Endothelial cell of umbilical vein (primary cell): ENCODE data around the gene LARGE1. TPM values are rescaled to one million over a fixed set of nuclear protein-coding genes. Genes with fewer than 3 reads are reported as not detected.

Experiments used
- BruUV-seq: library from RNA; stranded (reverse); fragments of 400-500 nt; replicated peaks from 2 replicates; lab custom pipeline; 2021; lab: Mats Ljungman, UMichigan
- CTCF ChIA-PET: fragments of 300-600, 350-600 bp; sonication (Branson Sonifier 250); formaldehyde crosslinking; loops from one replicate; lab custom pipeline; 2021; ENCODE audit warnings: antibody characterized with exemption, inconsistent platforms; lab: Charles Lee
- POLR2A ChIA-PET: fragments of 300-600, 350-600 bp; sonication (Branson Sonifier 250); formaldehyde crosslinking; loops from one replicate; lab custom pipeline; 2021; ENCODE audit warnings: antibody characterized with exemption, inconsistent platforms; lab: Charles Lee
- DNase-seq: peaks from one replicate; pipeline ENCODE4 v3.0.0-alpha.2; 2011; ENCODE audit warnings: low read depth, low spot score
- FAIRE-seq: peaks from 2 replicates; lab custom pipeline; 2011; peaks lifted over from hg19 to GRCh38; lab: Jason Lieb, UNC
- H2AFZ ChIP-seq: 2 replicates; pipeline ENCODE4 v1.6.0; 2012; ENCODE audit warnings: low read depth, low read length, control low read depth, inconsistent platforms
- H3K27ac ChIP-seq: 2 replicates; pipeline ENCODE4 v1.5.1; 2011; ENCODE audit warnings: low read depth, mild to moderate bottlenecking, control low read depth, low read length, moderate library complexity; ENCODE audit not compliant: insufficient read depth
- H3K27me3 ChIP-seq, 2 experiments: 2 replicates each; pipeline versions ENCODE4 v1.6.0 to v1.6.1; 2011; ENCODE audit warnings: low read length in 2 of 2, mixed read lengths in 1 of 2; ENCODE audit not compliant: control insufficient read depth in 2 of 2, insufficient read depth in 2 of 2
- H3K36me3 ChIP-seq, 2 experiments: 2 replicates in 1 of 2; 3 replicates in 1 of 2; pipeline ENCODE4 v1.5.1; 2011; ENCODE audit warnings: low read length in 2 of 2, mild to moderate bottlenecking in 1 of 2, moderate library complexity in 1 of 2; ENCODE audit not compliant: control insufficient read depth in 2 of 2, insufficient read depth in 2 of 2; ENCODE audit errors: extremely low read depth in 1 of 2
- H3K4me1 ChIP-seq: 3 replicates; pipeline ENCODE4 v1.5.1; 2011; ENCODE audit warnings: mild to moderate bottlenecking, low read length; ENCODE audit not compliant: control insufficient read depth, insufficient read depth; ENCODE audit errors: extremely low read depth
- H3K4me2 ChIP-seq: 2 replicates; pipeline ENCODE4 v1.6.1; 2011; ENCODE audit warnings: low read length, control low read depth, mixed read lengths; ENCODE audit not compliant: insufficient read depth
- H3K4me3 ChIP-seq, 3 experiments: fragments of 200-600 bp in 1 of 3; sonication (generic), shearing (Covaris generic) in 1 of 3; replicated peaks in 1 of 3; 2 replicates each; pipeline ENCODE4 v1.5.1; 2011 to 2016; ENCODE audit warnings: control low read depth in 3 of 3, low read length in 3 of 3, mild to moderate bottlenecking in 2 of 3, inconsistent platforms in 1 of 3, low read depth in 1 of 3, moderate library complexity in 1 of 3; ENCODE audit not compliant: insufficient read depth in 1 of 3
- H3K79me2 ChIP-seq: 2 replicates; pipeline ENCODE4 v1.6.0; 2012; ENCODE audit warnings: low read length, inconsistent platforms; ENCODE audit not compliant: control insufficient read depth, insufficient read depth
- H3K9ac ChIP-seq: replicated peaks from 2 replicates; pipeline ENCODE3; 2011; ENCODE audit warnings: low read length, control low read depth; ENCODE audit not compliant: insufficient read depth; ENCODE audit errors: extremely low read depth
- H3K9me1 ChIP-seq: replicated peaks from 3 replicates; pipeline ENCODE4 v1.6.0; 2011; ENCODE audit warnings: mild to moderate bottlenecking, low read length; ENCODE audit not compliant: control insufficient read depth, insufficient read depth; ENCODE audit errors: extremely low read depth
- H3K9me3 ChIP-seq: replicated peaks from 2 replicates; pipeline ENCODE4 v1.5.1; 2012; ENCODE audit warnings: low read length, inconsistent platforms; ENCODE audit not compliant: control insufficient read depth, insufficient read depth
- H4K20me1 ChIP-seq: replicated peaks from 2 replicates; pipeline ENCODE3; 2011; ENCODE audit warnings: mild to moderate bottlenecking, low read length; ENCODE audit not compliant: control insufficient read depth, insufficient read depth; ENCODE audit errors: extremely low read depth
- CTCF ChIP-seq, 2 donors: IDR thresholded peaks; 1 replicate in 1 of 2; 2 replicates in 1 of 2; pipeline ENCODE4 v1.5.1; 2011; ENCODE audit warnings: low read length in 2 of 2, mild to moderate bottlenecking in 2 of 2, moderate library complexity in 2 of 2, control low read depth in 1 of 2, inconsistent platforms in 1 of 2, low read depth in 1 of 2; ENCODE audit not compliant: insufficient read depth in 1 of 2; ENCODE audit errors: extremely low read depth in 1 of 2
- EZH2 ChIP-seq: IDR thresholded peaks from 2 replicates; pipeline ENCODE4 v1.6.1; 2012; ENCODE audit warnings: borderline replicate concordance, low read depth, mild to moderate bottlenecking, moderate library complexity, low read length, inconsistent platforms; ENCODE audit not compliant: severe bottlenecking
- FOS ChIP-seq: IDR thresholded peaks from 2 replicates; pipeline ENCODE4 v1.6.1; 2011; ENCODE audit warnings: mild to moderate bottlenecking, low read length, moderate library complexity, borderline replicate concordance; ENCODE audit not compliant: insufficient read depth
- GATA2 ChIP-seq: IDR thresholded peaks from 2 replicates; pipeline ENCODE4 v1.7.0; 2011; ENCODE audit warnings: low read depth, mild to moderate bottlenecking, moderate library complexity, mixed read lengths, low read length; ENCODE audit not compliant: insufficient read length, insufficient read depth
- JUN ChIP-seq: IDR thresholded peaks from 2 replicates; pipeline ENCODE4 v1.6.1; 2011; ENCODE audit warnings: borderline replicate concordance, low read depth; ENCODE audit not compliant: insufficient read length, insufficient read depth
- MAX ChIP-seq: IDR thresholded peaks from 2 replicates; pipeline ENCODE4 v1.6.1; 2011; ENCODE audit not compliant: insufficient read depth, insufficient read length
- MYC ChIP-seq: IDR thresholded peaks from one replicate; pipeline ENCODE4 v1.6.1; 2011; ENCODE audit warnings: mild to moderate bottlenecking, low read depth, low read length
- POLR2A ChIP-seq: IDR thresholded peaks from 2 replicates; pipeline ENCODE4 v1.6.1; 2012; ENCODE audit warnings: low read depth, mild to moderate bottlenecking, control low read depth, low read length
- POLR2AphosphoS5 ChIP-seq: IDR thresholded peaks from 2 replicates; pipeline ENCODE4 v1.6.1; 2012; ENCODE audit warnings: low read depth, mild to moderate bottlenecking, control low read depth, low read length, moderate library complexity; ENCODE audit not compliant: insufficient read depth
- dilution Hi-C: fragments of 300-500 bp; cut with MboI; formaldehyde crosslinking; loops from one replicate; pipeline ENCODE4 v1.15.0; 2019; ENCODE audit warnings: low sequenced_read_pairs; ENCODE audit not compliant: extremely low pct_ligation_motif_present
- intact Hi-C: fragments of 100-400 bp; cut with micrococcal nuclease; formaldehyde crosslinking; loops from one replicate; pipeline ENCODE4 v1.10.0; 2022
- polyA plus RNA-seq, 4 experiments: library from polyadenylated mRNA; depleted of rRNA in 3 of 4; stranded (reverse) in 3 of 4; unstranded in 1 of 4; fragments of >200 nt; gene quantifications; 2 replicates each; pipeline versions ENCODE4 v1.2.1 to v1.2.3, GENCODE V29; 2011 to 2012; ENCODE audit warnings: missing spikeins in 1 of 4
- total RNA-seq: library from RNA; stranded (reverse); gene quantifications from 2 replicates; pipeline ENCODE4 v1.2.3, GENCODE V29; 2021

The LARGE1 gene
- total and polyA plus RNA-seq, 2 donors (not counting 3 experiments of a cell fraction or from before 2014, with no cell fraction given): 0.95 to 4.4 TPM

DNA sequence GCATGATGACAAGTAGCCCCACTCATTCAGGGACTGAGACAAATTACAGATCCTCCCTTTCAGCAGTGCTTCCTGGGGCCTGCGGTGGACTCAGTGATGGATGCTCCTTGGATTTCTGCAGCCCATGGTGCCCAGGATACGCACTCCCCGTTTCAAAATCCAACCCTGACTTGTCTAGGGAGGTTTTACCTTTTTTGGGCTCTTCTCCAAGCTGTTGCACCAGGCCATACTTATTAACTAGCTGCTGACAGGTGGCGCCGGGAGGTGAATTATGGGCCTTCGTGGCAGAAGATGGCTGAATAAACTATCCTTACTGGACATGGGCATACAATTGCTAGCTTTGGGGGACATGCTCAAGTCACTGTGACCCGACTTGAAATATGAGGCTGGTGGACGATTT, 537.8 kb downstream of the LARGE1 start:
- ChIA-PET POLR2A (no interaction called here), CTCF (no interaction called here)
- no peak for DNase-seq
- no peak overlapping the region for H3K4me3 ChIP-seq
- H2AFZ ChIP-seq: no peak overlapping the region
- H4K20me1 ChIP-seq: no peaks in the 10 kb centered on the region
- no peaks in the 10 kb centered on the region for H3K4me1 ChIP-seq
- BruUV-seq: no TSS peak
- no peaks in the 10 kb centered on the region for H3K9me1 ChIP-seq
- no peak overlapping the region for H3K27ac ChIP-seq
- TF ChIP-seq CTCF (IDR thresholded peaks at IDR 0.05; ENCODE audit: extremely low read depth in 1 of 2, insufficient read depth in 1 of 2, low read depth in 1 of 2, low read length in 2 of 2): no peak
- TF ChIP-seq EZH2: no peak
- TF ChIP-seq MAX: no peak
- no peak for TF ChIP-seq FOS
- no peak for TF ChIP-seq MYC
- TF ChIP-seq POLR2A: no peak
- no peak for TF ChIP-seq JUN
- no peak for TF ChIP-seq GATA2
- no peak for TF ChIP-seq POLR2AphosphoS5
- FAIRE-seq: no peak
- H3K4me2 ChIP-seq: no peak overlapping the region
- H3K79me2 ChIP-seq: no peaks in the 10 kb centered on the region
- H3K9ac ChIP-seq: no peak overlapping the region
- no peaks in the 10 kb centered on the region for H3K27me3 ChIP-seq
- dilution Hi-C loops: no loop called here
- intact Hi-C loops: no loop called here
- H3K36me3 ChIP-seq: no peaks in the 10 kb centered on the region
- peaks cover 14% of the 10 kb centered on the region for H3K9me3 ChIP-seq
